Measurements from ENCODE around the gene DEXI. TPM values are rescaled to one million over a fixed set of nuclear protein-coding genes. Genes with fewer than 3 reads are reported as not detected.

DEXI gene
- total and polyA plus RNA-seq, 9 of the 15 experiments (the other 6 are each of a cell fraction or from before 2014, with no cell fraction given) = 2.9 to 40.1 (median 22.0) TPM

GRCh38 chr16:10892782-10893318 is 49.4 kb downstream of the DEXI start:
- Histone ChIP-seq H2AFZ (ENCODE audit: low read depth, low read length) (no peak overlapping the region), H3K4me1 (replicated peaks in 1 of 2; ENCODE audit: control insufficient read depth in 2 of 2, insufficient read depth in 2 of 2, low read length in 2 of 2) (no peaks in the 10 kb centered on the region), H3K9me1 (ENCODE audit: control insufficient read depth, insufficient read depth, low read length) (peaks cover 5% of the 10 kb centered on the region), H3K9me3 (replicated peaks; ENCODE audit: control insufficient read depth, insufficient read depth, low read depth, low read length) (no peaks in the 10 kb centered on the region), H3K27ac (ENCODE audit: extremely low read depth, low read depth, low read length) (no peak overlapping the region), H3K9ac (ENCODE audit: insufficient read depth in 1 of 2, low read depth in 2 of 2, low read length in 2 of 2) (no peak overlapping the region), H3K79me2 (ENCODE audit: control insufficient read depth, insufficient read depth, low read length) (no peaks in the 10 kb centered on the region), H3K36me3 (ENCODE audit: control insufficient read depth, insufficient read depth, low read length) (no peaks in the 10 kb centered on the region), H3K27me3 (ENCODE audit: control insufficient read depth in 2 of 2, insufficient read depth in 2 of 2, low read length in 2 of 2) (peaks cover 2 to 12% of the 10 kb centered on the region in 2 experiments; a peak in 4 of 5 replicates), H4K20me1 (replicated peaks; ENCODE audit: control insufficient read depth, insufficient read depth, low read length) (peaks cover 9% of the 10 kb centered on the region), H3K4me2 (ENCODE audit: insufficient read depth, low read length) (no peak overlapping the region), H3K4me3 (no peak overlapping the region)
- ChIA-PET POLR2A (interaction anchor here (0.6 to 0.7 kb wide), 2 partner anchors 14 to 17 kb away, joined by 3 read pairs; no protein-coding TSS in a partner anchor), CTCF (ENCODE audit: low intra/inter-chr PET ratio) (interaction anchor here (0.6 kb wide), 1 partner anchor 466 kb away, joined by 3 read pairs; no protein-coding TSS in a partner anchor)
- no peak for TF ChIP-seq TBP (optimal IDR thresholded peaks at IDR 0.05; ENCODE audit: low read depth, low read length)
- TF ChIP-seq ZNF507 (tag; conservative IDR thresholded peaks at IDR 0.05) = no peak
- TF ChIP-seq GMEB1 (CRISPR knock-in tag; IDR thresholded peaks at IDR 0.05) = no peak
- TF ChIP-seq ZSCAN32 (CRISPR knock-in tag; IDR thresholded peaks at IDR 0.05) = no peak
- TF ChIP-seq ZNF274 (IDR thresholded peaks at IDR 0.05; ENCODE audit: borderline replicate concordance, low read depth, low read length) = no peak
- TF ChIP-seq CHD1 (IDR thresholded peaks at IDR 0.05; ENCODE audit: low read length) = no peak
- no peak for TF ChIP-seq MEIS2 (IDR thresholded peaks at IDR 0.05; ENCODE audit: partially characterized antibody)
- TF ChIP-seq FUS (optimal IDR thresholded peaks at IDR 0.05; ENCODE audit: low read depth, low read length) = no peak
- 2% methylated on average over 5 of the region's 5 CpGs for WGBS (ENCODE audit: insufficient coverage, low coverage, missing lambda C conversion rate)
- no TSS peak for BruUV-seq (replicated peaks)
- FAIRE-seq = no peak
- no peak for ATAC-seq
- no peak for DNase-seq (ENCODE audit: extremely low read depth in 1 of 4, low spot score in 3 of 4)
- intact Hi-C loops (cut with micrococcal nuclease) = no loop called here
- in situ Hi-C loops (cut with MboI) = no loop called here

Measured in K562 (cell line).